Measurements from ENCODE around the gene LAMTOR1.

LAMTOR1 gene

GRCh38 chr11:72080326-72081183 lies 22.5 kb downstream of the LAMTOR1 start, which contains the start of the genes LRRC51 and NUMA1:
Gene LRRC51, plus strand, starts transcription at chr11:72080850. Its CDS starts 8,234 bp downstream, at chr11:72089084.
Gene NUMA1, minus strand, starts transcription at chr11:72080542. Its CDS starts 44,599 bp downstream, at chr11:72035943.
- DNase-seq: peak; percentile 100

- DNase-seq: no peak
Measured at GRCh38 chr11:72079819-72080325, 23.2 kb downstream of the LAMTOR1 start.

- DNase-seq: no peak
Measured at GRCh38 chr11:72078477-72078876, 24.6 kb downstream of the LAMTOR1 start.

- DNase-seq: no peak
Measured at GRCh38 chr11:72075756-72076155, 27.3 kb downstream of the LAMTOR1 start.

GRCh38 chr11:72075109-72075508 lies 28.0 kb downstream of the LAMTOR1 start:
- peak; percentile 79 for DNase-seq

GRCh38 chr11:72072348-72072747 lies 30.7 kb downstream of the LAMTOR1 start:
- peak; percentile 25 for DNase-seq

GRCh38 chr11:72070491-72070890 lies 32.6 kb downstream of the LAMTOR1 start:
- DNase-seq: no peak

- DNase-seq: peak; percentile 81
Measured at GRCh38 chr11:72069787-72070251, 33.3 kb downstream of the LAMTOR1 start.

- DNase-seq: no peak
Measured at GRCh38 chr11:72069200-72069599, 33.9 kb downstream of the LAMTOR1 start.

GRCh38 chr11:72067676-72068075 lies 35.4 kb downstream of the LAMTOR1 start:
- DNase-seq: no peak

GRCh38 chr11:72067266-72067665 lies 35.8 kb downstream of the LAMTOR1 start:
- no peak for DNase-seq

- DNase-seq: no peak
Measured at GRCh38 chr11:72066855-72067254, 36.2 kb downstream of the LAMTOR1 start.

- no peak for DNase-seq
Measured at GRCh38 chr11:72061739-72062396, 41.2 kb downstream of the LAMTOR1 start.

- no peak for DNase-seq
Measured at GRCh38 chr11:72058416-72059034, 44.6 kb downstream of the LAMTOR1 start.

GRCh38 chr11:72048766-72049460 lies 54.2 kb downstream of the LAMTOR1 start:
- DNase-seq: no peak

Data from hematopoietic multipotent progenitor cell treated with erythropoietin and hydrocortisone succinate and interleukin-3 and kit ligand, for 4 days (in vitro differentiated cells).